H9 (cell line): ENCODE data around the gene HS2ST1. TPM values are rescaled to one million over a fixed set of nuclear protein-coding genes. Genes with fewer than 3 reads are reported as not detected.

Experiments
- DNase-seq: peaks from one replicate; pipeline ENCODE4 v3.0.0-alpha.2; 2017
- H2AFZ ChIP-seq: one replicate; pipeline ENCODE4 v1.6.1; 2013; ENCODE audit warnings: mild to moderate bottlenecking, low read length, control low read depth, moderate library complexity
- H2AK5ac ChIP-seq: 2 replicates; pipeline ENCODE4 v1.6.1; 2013; ENCODE audit warnings: low read length, control low read depth, mixed read lengths; ENCODE audit not compliant: insufficient read length
- H2BK120ac ChIP-seq: one replicate; pipeline ENCODE4 v1.6.1; 2013; ENCODE audit warnings: low read depth, mild to moderate bottlenecking, low read length, control low read depth, inconsistent platforms; ENCODE audit not compliant: poor library complexity, severe bottlenecking
- H2BK12ac ChIP-seq: 2 replicates; pipeline ENCODE4 v1.6.1; 2013; ENCODE audit warnings: low read length, control low read depth, mixed read lengths, low read depth; ENCODE audit not compliant: insufficient read length
- H2BK15ac ChIP-seq: 2 replicates; pipeline ENCODE4 v1.6.1; 2013; ENCODE audit warnings: low read depth, low read length, control low read depth
- H2BK20ac ChIP-seq: one replicate; pipeline ENCODE4 v1.6.1; 2013; ENCODE audit warnings: low read depth, mild to moderate bottlenecking, low read length, control low read depth, inconsistent platforms; ENCODE audit not compliant: poor library complexity, severe bottlenecking
- H2BK5ac ChIP-seq: 2 replicates; pipeline ENCODE4 v1.6.1; 2013; ENCODE audit warnings: low read length, control low read depth, mixed read lengths; ENCODE audit not compliant: insufficient read length
- H3K14ac ChIP-seq: 2 replicates; pipeline ENCODE4 v1.6.1; 2013; ENCODE audit warnings: low read length, control low read depth; ENCODE audit not compliant: insufficient read depth
- H3K18ac ChIP-seq: 2 replicates; pipeline ENCODE4 v1.6.1; 2013; ENCODE audit warnings: low read depth, mild to moderate bottlenecking, mixed read lengths, low read length, control low read depth; ENCODE audit not compliant: insufficient read length
- H3K23ac ChIP-seq: 2 replicates; pipeline ENCODE4 v1.6.1; 2013; ENCODE audit warnings: low read length, control low read depth, mixed read lengths, low read depth; ENCODE audit not compliant: insufficient read length
- H3K23me2 ChIP-seq: 2 replicates; pipeline ENCODE4 v1.6.1; 2013; ENCODE audit warnings: low read depth, mild to moderate bottlenecking, mixed read lengths, low read length, control low read depth; ENCODE audit not compliant: insufficient read length, poor library complexity, severe bottlenecking
- H3K27ac ChIP-seq: 2 replicates; pipeline ENCODE4 v1.5.1; 2013; ENCODE audit warnings: low read length, control low read depth, mixed read lengths, low read depth; ENCODE audit not compliant: insufficient read length
- H3K27me3 ChIP-seq: 2 replicates; pipeline ENCODE4 v1.6.1; 2013; ENCODE audit warnings: low read length, control low read depth, inconsistent platforms; ENCODE audit not compliant: insufficient read depth
- H3K4ac ChIP-seq: 2 replicates; pipeline ENCODE4 v1.6.1; 2013; ENCODE audit warnings: low read depth, mild to moderate bottlenecking, control low read depth, inconsistent platforms, low read length, moderate library complexity
- H3K4me1 ChIP-seq: 2 replicates; pipeline ENCODE4 v1.6.1; 2013; ENCODE audit warnings: low read length, control low read depth, inconsistent platforms; ENCODE audit not compliant: insufficient read depth
- H3K4me2 ChIP-seq: 2 replicates; pipeline ENCODE4 v1.6.1; 2013; ENCODE audit warnings: low read length, control low read depth, mixed read lengths; ENCODE audit not compliant: insufficient read length, insufficient read depth
- H3K56ac ChIP-seq: 2 replicates; pipeline ENCODE4 v1.6.1; 2013; ENCODE audit warnings: low read depth, mild to moderate bottlenecking, mixed read lengths, low read length, control low read depth; ENCODE audit not compliant: insufficient read length
- H3K79me1 ChIP-seq: 2 replicates; pipeline ENCODE4 v1.6.1; 2013; ENCODE audit warnings: low read depth, mild to moderate bottlenecking, moderate library complexity, low read length, control low read depth, inconsistent platforms; ENCODE audit not compliant: insufficient read depth, poor library complexity, severe bottlenecking
- H3K79me2 ChIP-seq: 2 replicates; pipeline ENCODE4 v1.6.1; 2013; ENCODE audit warnings: low read length, control low read depth, inconsistent platforms; ENCODE audit not compliant: insufficient read depth
- H3K9ac ChIP-seq: 2 replicates; pipeline ENCODE4 v1.6.1; 2013; ENCODE audit warnings: low read length, control low read depth, mixed read lengths; ENCODE audit not compliant: insufficient read length; ENCODE audit errors: extremely low read depth
- H3K9me3 ChIP-seq: one replicate; pipeline ENCODE4 v1.6.1; 2013; ENCODE audit warnings: low read depth, low read length, inconsistent platforms; ENCODE audit not compliant: control insufficient read depth
- H3T11ph ChIP-seq: one replicate; pipeline ENCODE4 v1.6.1; 2013; ENCODE audit warnings: mild to moderate bottlenecking, low read length, control low read depth, inconsistent platforms
- H4K20me1 ChIP-seq: one replicate; pipeline ENCODE4 v1.6.1; 2013; ENCODE audit not compliant: control insufficient read depth, insufficient read length, insufficient read depth
- H4K5ac ChIP-seq: 2 replicates; pipeline ENCODE4 v1.6.1; 2013; ENCODE audit warnings: low read depth, mild to moderate bottlenecking, mixed read lengths, low read length, control low read depth; ENCODE audit not compliant: insufficient read length
- H4K8ac ChIP-seq: replicated peaks from 2 replicates; pipeline ENCODE4 v1.6.1; 2013; ENCODE audit warnings: low read length, control low read depth, mixed read lengths, low read depth; ENCODE audit not compliant: insufficient read length
- H4K91ac ChIP-seq: 2 replicates; pipeline ENCODE4 v1.6.1; 2013; ENCODE audit warnings: low read depth, mild to moderate bottlenecking, moderate library complexity, mixed read lengths, low read length, control low read depth; ENCODE audit not compliant: insufficient read length
- H3K27ac Mint-ChIP-seq, 3 experiments: 2 replicates in 2 of 3; 3 replicates in 1 of 3; pipeline ENCODE4 v1.8.0; 2020 to 2021; ENCODE audit warnings: mixed read lengths in 3 of 3, mild to moderate bottlenecking in 1 of 3, moderate library complexity in 1 of 3
- H3K27me3 Mint-ChIP-seq: 2 replicates; pipeline ENCODE4 v1.8.0; 2021; ENCODE audit warnings: low read depth, mild to moderate bottlenecking, moderate library complexity, mixed read lengths
- H3K36me3 Mint-ChIP-seq, 3 experiments: 2 replicates in 2 of 3; 3 replicates in 1 of 3; pipeline ENCODE4 v1.8.0; 2020 to 2021; ENCODE audit warnings: low read depth in 3 of 3, mixed read lengths in 3 of 3; ENCODE audit not compliant: insufficient read depth in 1 of 3
- H3K4me1 Mint-ChIP-seq, 2 experiments: 2 replicates each; pipeline ENCODE4 v1.8.0; 2020; ENCODE audit warnings: mixed read lengths in 2 of 2
- H3K4me3 Mint-ChIP-seq, 2 experiments: 2 replicates in 1 of 2; 3 replicates in 1 of 2; pipeline ENCODE4 v1.8.0; 2020 to 2021; ENCODE audit warnings: mild to moderate bottlenecking in 2 of 2, mixed read lengths in 2 of 2, moderate library complexity in 1 of 2
- H3K9me3 Mint-ChIP-seq, 2 experiments: 2 replicates in 1 of 2; 3 replicates in 1 of 2; pipeline ENCODE4 v1.8.0; 2020; ENCODE audit warnings: mild to moderate bottlenecking in 2 of 2, mixed read lengths in 2 of 2, moderate library complexity in 1 of 2
- WGBS: extraction: QIAGEN DNeasy Blood & Tissue Kit; methylation state at CpG from one replicate; pipeline ENCODE4 v1.1.7; 2013; ENCODE audit warnings: missing lambda C conversion rate, low lambda C conversion rate, mixed read lengths; ENCODE audit not compliant: insufficient read length; ENCODE audit errors: extremely low coverage; 5-methylcytosine and 5-hydroxymethylcytosine counted together
- total RNA-seq: library from RNA; stranded (reverse); gene quantifications from 2 replicates; pipeline ENCODE4 v1.2.1, GENCODE V29; 2021
- TF ChIP-seq, protein P1 (sequence below): fragments of 200-600 bp; sonication (generic); conservative IDR thresholded peaks from 3 replicates; pipeline ENCODE4 v1.8.0; 2021; ENCODE audit warnings: antibody characterized with exemption, mild to moderate bottlenecking

The HS2ST1 gene
- total RNA-seq, 1 experiment from 2014 or later: 20.1 TPM

DNA sequence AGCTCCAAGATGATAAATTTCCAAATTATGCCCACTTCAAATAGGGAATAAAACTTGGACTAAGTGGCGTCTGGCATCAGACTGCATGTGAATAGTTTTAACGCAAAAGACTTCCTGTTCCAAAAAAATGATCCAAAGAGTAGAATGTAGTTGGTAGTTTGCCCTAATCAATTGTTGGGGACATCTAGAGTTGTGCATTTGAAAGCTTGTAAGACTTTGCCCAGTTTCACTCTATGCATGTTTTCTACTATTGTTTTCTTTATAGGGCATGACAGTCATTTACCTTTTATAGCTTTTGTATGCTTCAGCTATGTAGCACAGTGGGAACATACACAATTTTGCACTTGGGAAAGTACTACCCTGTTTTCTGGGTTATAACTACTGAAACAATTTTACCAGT lies 86.0 kb downstream of the HS2ST1 start:
- no CpG with 5 or more reads among the region's 2 CpGs for WGBS
- no peaks in the 10 kb centered on the region for H3K9me3 Mint-ChIP-seq
- DNase-seq: no peak

More for the DNA sequence above, 86.0 kb downstream of the HS2ST1 start:
- Histone ChIP-seq H4K91ac (no peak overlapping the region), H3K23ac (no peak overlapping the region), H4K8ac (no peak overlapping the region), H3K18ac (no peak overlapping the region), H4K20me1 (no peaks in the 10 kb centered on the region), H2BK15ac (no peak overlapping the region), H3K4me1 (no peaks in the 10 kb centered on the region; the same call in 1 of the 2 replicates), H3T11ph (no peak overlapping the region), H3K79me2 (no peaks in the 10 kb centered on the region; the same call in 1 of the 2 replicates), H3K4ac (no peak overlapping the region), H3K79me1 (no peaks in the 10 kb centered on the region), H2BK120ac (no peak overlapping the region), H3K56ac (no peak overlapping the region), H3K4me2 (no peak overlapping the region), H3K14ac (no peak overlapping the region), H2BK12ac (no peak overlapping the region), H2AK5ac (no peak overlapping the region), H3K9ac (no peak overlapping the region), H2AFZ (no peak overlapping the region), H3K23me2 (no peaks in the 10 kb centered on the region), H4K5ac (no peak overlapping the region), H3K27me3 (no peaks in the 10 kb centered on the region), H2BK5ac (no peak overlapping the region), H3K9me3 (no peaks in the 10 kb centered on the region), H3K27ac (no peak overlapping the region), H2BK20ac (no peak overlapping the region)
- TF ChIP-seq, protein P1, sequence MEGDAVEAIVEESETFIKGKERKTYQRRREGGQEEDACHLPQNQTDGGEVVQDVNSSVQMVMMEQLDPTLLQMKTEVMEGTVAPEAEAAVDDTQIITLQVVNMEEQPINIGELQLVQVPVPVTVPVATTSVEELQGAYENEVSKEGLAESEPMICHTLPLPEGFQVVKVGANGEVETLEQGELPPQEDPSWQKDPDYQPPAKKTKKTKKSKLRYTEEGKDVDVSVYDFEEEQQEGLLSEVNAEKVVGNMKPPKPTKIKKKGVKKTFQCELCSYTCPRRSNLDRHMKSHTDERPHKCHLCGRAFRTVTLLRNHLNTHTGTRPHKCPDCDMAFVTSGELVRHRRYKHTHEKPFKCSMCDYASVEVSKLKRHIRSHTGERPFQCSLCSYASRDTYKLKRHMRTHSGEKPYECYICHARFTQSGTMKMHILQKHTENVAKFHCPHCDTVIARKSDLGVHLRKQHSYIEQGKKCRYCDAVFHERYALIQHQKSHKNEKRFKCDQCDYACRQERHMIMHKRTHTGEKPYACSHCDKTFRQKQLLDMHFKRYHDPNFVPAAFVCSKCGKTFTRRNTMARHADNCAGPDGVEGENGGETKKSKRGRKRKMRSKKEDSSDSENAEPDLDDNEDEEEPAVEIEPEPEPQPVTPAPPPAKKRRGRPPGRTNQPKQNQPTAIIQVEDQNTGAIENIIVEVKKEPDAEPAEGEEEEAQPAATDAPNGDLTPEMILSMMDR: no peak
- no peak overlapping the region for H3K4me3 Mint-ChIP-seq
- H3K36me3 Mint-ChIP-seq: peaks cover 0 to 11% (median 0%) of the 10 kb centered on the region in 3 experiments; a peak in 3 of 7 replicates
- H3K27me3 Mint-ChIP-seq: no peaks in the 10 kb centered on the region
- no peak overlapping the region; a peak in 1 of 7 replicates for H3K27ac Mint-ChIP-seq
- H3K4me1 Mint-ChIP-seq: peaks cover 12 to 17% of the 10 kb centered on the region in 2 experiments
